ENCODE data around the gene CRYGD.
"Not testable (repeated sequence)": the region's sequence is repeated elsewhere in the genome, so short reads cannot be mapped to it uniquely, and the experiment has no call there.

The CRYGD gene

DNA sequence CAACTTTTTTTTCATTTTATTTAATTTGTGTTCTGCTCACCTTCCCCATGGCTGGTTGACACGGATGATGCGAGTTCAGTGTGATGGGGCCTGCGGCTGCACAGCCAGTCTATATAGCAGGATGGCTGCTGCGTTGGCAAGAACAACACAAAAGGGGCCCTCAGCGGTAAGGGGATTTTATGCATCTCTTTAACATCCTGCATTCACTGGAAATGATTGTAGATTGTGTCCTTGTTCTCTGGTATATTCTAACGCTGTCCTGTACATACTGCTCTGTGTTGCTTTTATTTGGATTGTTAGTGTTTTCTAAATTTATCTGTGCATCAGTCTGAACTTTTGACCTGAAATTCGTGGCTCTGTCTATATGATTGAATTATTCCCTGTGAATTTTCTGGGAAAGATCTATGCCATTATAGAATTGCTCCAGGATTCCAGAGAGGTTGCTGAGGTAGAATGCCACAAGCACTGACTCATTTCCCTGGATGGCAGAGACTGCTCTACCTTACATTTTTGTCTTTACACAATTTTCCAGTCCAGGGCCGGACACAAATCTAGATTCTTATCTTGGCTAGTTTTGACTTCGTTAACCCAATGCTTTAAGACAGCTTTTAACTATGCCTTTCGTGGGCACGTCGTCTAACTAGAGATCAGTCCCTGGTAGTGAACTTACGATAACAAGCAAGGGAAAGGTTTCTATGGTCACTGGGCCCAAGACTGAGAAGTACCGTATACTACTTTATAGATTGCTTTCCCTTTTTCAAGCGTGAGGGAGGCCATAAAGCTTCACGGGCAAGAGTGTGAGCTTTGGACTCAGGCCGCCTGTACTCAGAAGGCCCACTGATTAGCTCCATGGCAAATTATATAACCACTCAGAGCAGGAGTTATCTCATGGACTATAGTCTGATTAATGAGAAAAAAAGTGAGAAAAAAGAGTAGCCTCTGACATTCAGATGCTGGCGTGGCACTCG, 5.7 kb upstream of the CRYGD start, which contains the start of gene CRYGC:
CRYGC (minus strand) TSS at position 85 of the 968 bp plus-strand sequence; CDS start at position 49, 36 bp downstream.
- no peak for DNase-seq (ENCODE audit: low read depth)

DNA sequence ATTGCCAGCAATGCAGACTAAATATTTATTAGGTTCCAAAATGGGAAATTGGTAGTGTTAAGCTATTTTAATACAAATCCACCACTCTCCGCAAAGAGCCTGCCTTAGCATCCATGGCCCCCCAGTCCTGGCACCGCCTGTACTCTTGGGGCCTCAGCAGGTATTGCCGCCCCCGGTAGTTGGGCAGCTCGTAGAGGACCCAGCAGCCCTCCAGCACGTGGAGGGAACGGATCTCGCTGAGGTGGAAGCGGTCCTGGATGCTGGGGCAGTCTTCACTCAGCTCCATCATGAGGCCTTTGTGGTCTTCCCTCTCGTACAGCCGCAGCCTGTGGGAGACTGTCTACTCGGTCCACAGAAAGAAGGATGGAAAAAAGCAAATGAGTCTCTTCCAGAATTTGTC, 3.8 kb upstream of the CRYGD start:
- DNase-seq (ENCODE audit: low read depth): no peak

DNA sequence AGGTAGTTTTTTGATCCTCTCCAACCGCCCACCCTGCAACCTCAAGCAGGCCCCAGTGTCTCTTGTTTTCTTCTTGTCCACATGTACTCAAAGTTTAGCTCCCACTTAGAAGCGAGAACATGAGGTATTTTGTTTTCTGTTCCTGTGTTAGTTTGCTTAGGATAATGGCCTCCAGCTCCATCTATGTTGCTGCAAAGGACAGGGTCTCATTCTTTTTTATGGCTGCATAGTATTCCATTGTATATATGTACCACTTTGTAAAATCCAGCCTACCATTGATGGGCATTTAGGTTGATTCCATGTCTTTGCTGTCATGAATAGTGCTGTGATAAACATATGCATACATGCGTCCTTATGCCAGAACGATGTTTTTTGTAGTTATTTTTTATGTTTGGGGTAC, 2.8 kb upstream of the CRYGD start:
- no peak for DNase-seq (ENCODE audit: low read depth)

- no peak for DNase-seq (ENCODE audit: low read depth)
These were observed 927 bp upstream of the CRYGD start for GRCh38 chr2:208125251-208125650.

DNA sequence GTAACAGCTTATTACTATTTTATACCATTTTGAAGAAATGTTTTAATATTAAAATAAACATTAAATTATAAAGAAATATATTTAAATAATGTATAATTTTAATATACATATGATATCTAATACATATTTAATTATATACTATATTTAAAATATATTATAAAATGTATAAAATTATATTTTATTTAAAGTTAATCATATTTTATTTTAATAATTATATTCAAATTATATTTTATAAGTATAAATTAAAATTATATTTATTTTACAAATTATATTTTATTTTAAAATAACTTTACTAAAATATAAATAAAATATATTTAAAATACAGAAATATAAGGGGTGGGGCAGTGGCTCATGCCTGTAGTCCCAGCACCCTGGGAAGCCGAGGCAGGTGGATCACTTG, 2.1 kb downstream of the CRYGD start:
- no peak for DNase-seq (ENCODE audit: low read depth)

DNA sequence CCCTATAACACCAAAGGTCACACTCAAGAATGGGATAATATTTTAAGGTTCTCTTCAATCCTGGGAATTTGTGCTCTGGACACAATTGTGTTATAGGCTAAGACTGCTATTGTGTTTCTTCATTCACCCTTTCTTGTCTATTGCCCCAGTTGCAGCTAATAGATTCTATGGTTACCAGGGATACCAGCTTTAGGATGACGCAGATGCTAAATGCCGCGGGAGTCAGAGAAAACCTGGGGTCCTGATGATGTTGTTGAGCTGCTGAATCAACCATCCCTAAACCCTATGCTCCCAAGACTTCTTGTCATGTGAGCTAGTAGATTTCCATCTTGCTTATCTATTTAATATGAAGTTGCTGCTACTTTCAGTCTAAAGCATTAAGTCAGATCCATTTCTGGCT, 5.4 kb downstream of the CRYGD start:
- DNase-seq (ENCODE audit: low read depth): no peak

- DNase-seq (ENCODE audit: low read depth): not testable (repeated sequence)
These were observed 6.9 kb downstream of the CRYGD start for GRCh38 chr2:208117390-208117789.

DNA sequence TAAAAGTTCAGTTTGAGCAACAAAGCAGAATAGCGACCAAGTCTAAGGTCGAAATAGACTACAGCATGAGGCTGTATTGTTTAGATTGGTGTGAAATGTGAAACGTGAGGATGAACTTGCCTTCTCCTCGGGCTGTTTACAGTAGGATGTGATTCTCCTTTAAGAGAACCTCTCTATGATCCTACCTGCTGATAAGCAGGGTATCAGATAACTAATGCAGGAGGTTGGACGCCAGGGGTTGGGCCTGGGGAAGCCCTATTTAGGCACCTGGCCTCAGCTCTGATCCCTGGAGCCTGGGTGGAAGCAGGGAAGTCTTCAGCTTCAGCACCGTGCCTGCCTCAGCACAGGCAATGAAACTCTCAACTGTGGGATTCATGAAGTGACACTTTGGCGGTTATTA, 11.4 kb downstream of the CRYGD start:
- no peak for DNase-seq (ENCODE audit: low read depth)

DNA sequence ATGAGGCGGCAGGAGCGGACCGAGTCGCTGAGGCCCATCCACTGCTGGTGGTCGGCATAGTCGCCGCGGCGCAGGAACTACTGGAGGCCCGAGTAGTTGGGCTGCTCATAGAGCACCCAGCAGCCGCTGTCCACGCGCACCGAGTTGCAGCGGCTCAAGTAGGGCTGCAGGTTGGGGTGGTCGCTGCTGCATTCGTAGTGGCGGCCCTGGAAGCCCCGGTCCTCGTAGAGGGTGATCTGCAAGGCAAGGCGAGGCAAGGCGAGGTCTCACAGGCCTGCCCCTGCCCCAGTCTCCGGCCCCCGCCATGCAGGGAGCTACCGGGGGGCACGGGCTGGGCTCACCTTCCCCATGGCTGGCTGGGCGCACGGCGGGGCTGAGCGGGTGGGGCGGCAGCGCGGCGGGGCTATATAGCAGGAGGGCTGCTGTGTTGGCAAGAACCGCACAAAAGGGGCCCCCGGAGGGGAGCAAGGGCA, 12.0 kb downstream of the CRYGD start:
- DNase-seq (ENCODE audit: low read depth): not testable (repeated sequence)

GRCh38 chr2:208103616-208104015, 20.7 kb downstream of the CRYGD start:
- no peak for DNase-seq (ENCODE audit: low read depth)

DNA sequence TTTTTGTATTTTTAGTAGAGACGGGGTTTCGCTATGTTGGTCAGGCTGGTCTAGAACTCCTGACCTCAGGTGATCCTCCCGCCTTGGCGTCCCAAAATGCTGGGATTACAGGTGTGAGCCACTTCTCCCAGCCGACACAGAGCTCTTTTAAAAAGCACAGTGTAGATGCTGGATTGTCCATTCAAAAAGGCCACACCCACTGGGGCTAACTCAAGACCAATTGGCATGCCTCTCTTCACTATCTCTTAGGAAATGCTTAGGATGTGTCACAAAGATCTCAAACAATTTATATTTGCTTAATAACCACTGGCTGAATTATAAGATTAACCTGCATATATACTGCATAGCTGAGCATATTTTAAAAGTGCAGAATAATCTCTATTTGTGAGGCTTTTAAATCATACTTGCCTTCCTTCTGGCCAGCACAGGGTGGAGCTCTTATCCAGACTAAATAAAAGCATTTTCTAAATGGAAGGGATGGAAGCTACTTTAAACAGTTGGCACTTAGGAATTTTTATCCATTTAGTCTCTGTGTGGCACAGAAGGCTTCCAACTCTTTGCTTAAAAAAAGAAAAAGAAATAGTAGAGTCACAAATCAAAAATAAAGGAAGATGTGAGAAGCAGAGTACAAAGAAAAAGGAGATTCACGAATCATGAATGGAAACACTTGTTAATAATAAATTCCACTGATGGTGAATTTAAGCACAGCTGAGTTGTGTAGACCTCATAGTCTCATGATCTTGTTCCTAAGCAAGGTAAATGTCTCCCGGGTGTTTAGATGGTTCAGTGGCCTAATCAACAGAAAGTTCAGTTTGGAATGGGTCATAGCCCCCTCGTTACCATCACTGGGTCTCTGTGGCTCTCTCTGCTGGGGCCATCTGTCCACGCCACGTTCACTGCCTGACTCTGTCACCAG, 22.4 kb downstream of the CRYGD start:
- no peak for DNase-seq (ENCODE audit: low read depth)

GRCh38 chr2:208099682-208100470, 24.4 kb downstream of the CRYGD start:
- DNase-seq (ENCODE audit: low read depth): no peak

GRCh38 chr2:208098701-208099100, 25.6 kb downstream of the CRYGD start:
- DNase-seq (ENCODE audit: low read depth): not testable (repeated sequence)

DNA sequence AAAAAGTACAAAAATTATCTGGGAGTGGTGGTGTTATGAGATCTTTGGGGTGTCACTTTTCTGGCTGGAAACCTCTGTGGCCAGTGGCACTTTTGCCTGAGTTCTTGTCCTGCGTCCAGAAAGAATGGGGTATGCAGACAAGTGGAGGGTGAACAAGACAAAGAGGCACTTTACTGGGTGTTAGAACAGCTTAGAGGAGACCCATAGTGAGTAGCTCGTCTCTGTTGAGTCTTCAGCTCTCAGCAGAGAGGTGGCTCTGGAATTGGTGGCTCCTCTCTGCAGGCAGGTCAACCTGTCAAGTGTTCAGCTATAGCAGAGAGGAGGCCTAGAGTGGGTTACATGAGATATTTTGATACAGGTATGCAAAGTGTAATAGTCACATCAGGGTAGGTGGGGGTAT, 26.1 kb downstream of the CRYGD start:
- no peak for DNase-seq (ENCODE audit: low read depth)

GRCh38 chr2:208097801-208098200, 26.5 kb downstream of the CRYGD start:
- DNase-seq (ENCODE audit: low read depth): no peak

GRCh38 chr2:208097313-208097712, 27.0 kb downstream of the CRYGD start:
- DNase-seq (ENCODE audit: low read depth): no peak

GRCh38 chr2:208096080-208096479, 28.2 kb downstream of the CRYGD start:
- DNase-seq (ENCODE audit: low read depth): no peak

GRCh38 chr2:208093128-208093527, 31.2 kb downstream of the CRYGD start:
- no peak for DNase-seq (ENCODE audit: low read depth)

- no peak for DNase-seq (ENCODE audit: low read depth)
These were observed 32.1 kb downstream of the CRYGD start for GRCh38 chr2:208092093-208092832.

- no peak for DNase-seq (ENCODE audit: low read depth)
These were observed 33.9 kb downstream of the CRYGD start for GRCh38 chr2:208090420-208090819.

DNA sequence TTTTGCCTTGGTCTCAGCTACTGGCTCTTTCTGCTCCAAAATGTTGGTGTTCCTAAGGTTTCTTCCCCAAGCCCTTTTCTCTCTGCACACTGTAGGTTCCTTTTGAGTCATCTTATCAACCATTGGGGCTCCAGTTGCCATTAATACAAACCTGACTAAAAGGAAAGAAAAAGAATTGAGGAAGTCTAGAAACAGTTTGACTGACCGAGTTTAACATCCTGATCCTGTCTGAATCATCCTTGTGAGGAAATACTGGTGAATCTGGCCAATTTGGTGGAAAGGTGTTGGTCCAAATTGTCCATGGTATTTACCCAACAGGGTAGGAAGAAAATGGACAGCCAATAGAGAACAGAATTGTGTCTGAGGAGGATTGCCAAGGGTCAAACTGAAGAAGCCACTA, 38.3 kb downstream of the CRYGD start:
- DNase-seq (ENCODE audit: low read depth): no peak

Data from activated T-helper 9 cell treated with anti-CD3 and anti-CD28 coated beads, Interleukin-2, amount 50 U/mL, for 16 hours (primary cell).